ENCODE data around the gene ANKH.
"Not testable (repeated sequence)": the region's sequence is repeated elsewhere in the genome, so short reads cannot be mapped to it uniquely, and the experiment has no call there.

Gene ANKH

GRCh38 chr5:14797385-14797784, 74.2 kb downstream of the ANKH start:
- in situ Hi-C loops (cut with MboI; ENCODE audit: low sequenced_read_pairs): not testable (repeated sequence)

DNA sequence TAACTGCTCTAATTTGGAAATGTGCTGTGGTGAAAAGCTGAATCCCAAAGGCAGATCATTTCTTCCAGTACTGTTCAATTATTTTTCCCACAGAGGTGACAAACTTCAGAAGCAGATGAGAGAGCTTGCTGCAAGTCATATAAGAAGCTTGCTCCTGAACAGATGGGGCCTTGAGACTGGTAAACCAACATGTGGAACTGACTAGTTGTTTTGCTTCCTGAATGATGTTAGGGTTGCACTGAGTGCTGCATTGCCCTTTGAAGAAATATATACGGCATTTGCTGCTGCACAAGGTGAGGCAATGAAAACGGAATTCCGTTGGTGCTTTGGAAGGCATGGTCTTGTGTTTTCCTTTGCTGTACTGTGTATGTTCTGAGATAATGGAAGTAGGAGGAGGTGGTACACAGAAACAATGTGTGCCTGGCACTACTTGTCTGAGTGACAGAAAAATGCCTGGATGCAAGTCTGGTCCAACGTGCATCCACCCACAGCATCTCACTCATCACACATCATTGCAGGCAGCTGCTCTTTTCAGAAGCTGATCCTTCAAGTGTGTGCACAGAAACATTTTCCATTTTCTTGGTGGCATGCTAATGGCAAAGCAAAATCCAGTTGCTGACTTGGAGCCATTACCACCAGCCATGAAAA, 76.9 kb downstream of the ANKH start:
- in situ Hi-C loops (cut with MboI; ENCODE audit: low sequenced_read_pairs): no loop called here

DNA sequence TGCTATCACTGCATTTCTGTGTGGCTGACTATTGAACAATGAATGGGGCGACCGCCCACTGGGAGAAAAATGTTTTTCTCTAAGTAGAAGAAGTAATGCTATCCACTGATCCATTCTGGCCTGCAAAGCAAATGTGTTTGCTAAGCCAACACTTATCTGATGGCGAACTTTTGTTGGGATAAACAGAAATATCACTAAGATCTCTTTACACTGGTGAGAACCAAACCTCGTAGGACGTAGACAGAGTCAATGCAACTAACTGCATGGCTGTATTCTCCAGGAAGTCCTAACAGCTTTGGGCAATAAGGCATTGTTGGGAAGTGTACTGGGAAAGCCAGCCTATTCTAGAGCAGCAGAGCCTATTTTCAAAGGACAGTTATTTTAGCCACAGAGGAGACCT, 77.7 kb downstream of the ANKH start:
- in situ Hi-C loops (cut with MboI; ENCODE audit: low sequenced_read_pairs): no loop called here

DNA sequence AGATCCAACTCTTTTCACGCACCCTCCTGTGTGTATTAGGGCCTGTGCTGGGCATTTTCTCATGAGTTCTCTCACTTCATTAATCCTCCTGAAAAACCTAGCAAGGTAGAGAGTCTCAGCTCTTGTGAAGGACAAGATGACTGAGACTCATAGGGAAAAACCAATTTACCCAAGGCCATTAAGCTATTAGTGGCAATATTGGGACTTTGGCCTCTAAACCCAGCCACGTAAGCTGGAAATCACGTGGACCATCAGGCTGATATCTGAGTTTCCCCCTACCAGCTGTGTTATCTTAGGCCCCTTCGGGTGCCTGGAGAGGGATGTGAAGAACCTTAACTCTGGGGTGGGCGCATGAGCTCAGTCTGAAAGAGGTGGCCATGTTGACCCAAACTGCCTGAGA, 80.7 kb downstream of the ANKH start:
- in situ Hi-C loops (cut with MboI; ENCODE audit: low sequenced_read_pairs): no loop called here

DNA sequence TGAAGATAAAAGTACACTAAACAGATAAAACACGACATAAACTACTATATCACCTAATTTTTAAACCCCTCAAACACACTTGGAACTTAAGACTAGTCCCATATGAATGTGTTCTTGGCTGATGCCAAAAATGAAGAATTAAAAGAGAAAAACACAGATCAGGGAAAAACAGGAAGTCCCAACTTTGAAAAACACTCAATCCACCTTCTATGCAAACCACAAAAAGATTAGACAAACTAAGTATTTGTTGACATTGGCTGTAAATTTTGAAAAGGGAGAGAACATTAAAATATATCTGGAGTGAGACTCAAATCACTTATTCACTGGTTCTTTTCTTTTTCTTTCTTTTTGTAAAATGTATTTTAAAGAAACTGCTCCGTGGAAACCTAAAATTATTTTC, 81.4 kb downstream of the ANKH start:
- in situ Hi-C loops (cut with MboI; ENCODE audit: low sequenced_read_pairs): no loop called here

DNA sequence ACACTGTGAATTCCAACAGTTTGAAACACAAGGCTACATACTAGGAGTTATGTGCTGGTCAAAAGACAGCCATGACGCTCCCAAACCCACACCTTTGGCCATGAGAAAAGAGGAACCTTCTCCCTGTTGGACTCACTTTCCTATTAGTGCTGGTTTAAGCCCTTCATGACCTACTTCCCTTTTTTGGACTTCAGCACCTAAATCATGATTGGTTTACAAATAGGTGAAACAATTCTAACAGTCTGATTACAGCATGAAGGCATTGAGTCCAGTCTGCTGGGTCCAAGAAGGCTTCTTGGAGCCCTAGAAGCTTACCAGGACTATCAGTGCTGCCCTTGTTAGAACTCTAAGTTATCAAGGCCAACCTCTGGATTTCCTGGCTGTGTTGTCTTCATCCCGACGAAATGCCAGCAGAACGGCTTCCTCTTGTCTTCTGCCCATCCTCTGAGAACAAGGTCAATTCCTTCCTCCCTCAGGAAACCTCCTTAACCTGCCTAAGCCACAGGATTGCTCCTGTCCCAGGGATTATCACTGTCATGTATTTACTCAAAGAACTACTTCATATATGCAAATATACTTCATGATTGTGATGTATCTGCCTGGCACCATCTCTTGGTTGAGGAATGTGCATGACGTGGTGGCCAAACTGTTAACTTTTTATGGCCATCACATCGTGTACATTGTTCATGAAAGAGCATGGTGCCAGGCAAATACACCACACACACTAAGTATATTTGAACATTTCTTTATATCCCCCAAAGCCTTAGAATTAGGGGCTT, 83.6 kb downstream of the ANKH start:
- in situ Hi-C loops (cut with MboI; ENCODE audit: low sequenced_read_pairs): no loop called here

- in situ Hi-C loops (cut with MboI; ENCODE audit: low sequenced_read_pairs): no loop called here
Measured at GRCh38 chr5:14783691-14784090, 87.9 kb downstream of the ANKH start.

DNA sequence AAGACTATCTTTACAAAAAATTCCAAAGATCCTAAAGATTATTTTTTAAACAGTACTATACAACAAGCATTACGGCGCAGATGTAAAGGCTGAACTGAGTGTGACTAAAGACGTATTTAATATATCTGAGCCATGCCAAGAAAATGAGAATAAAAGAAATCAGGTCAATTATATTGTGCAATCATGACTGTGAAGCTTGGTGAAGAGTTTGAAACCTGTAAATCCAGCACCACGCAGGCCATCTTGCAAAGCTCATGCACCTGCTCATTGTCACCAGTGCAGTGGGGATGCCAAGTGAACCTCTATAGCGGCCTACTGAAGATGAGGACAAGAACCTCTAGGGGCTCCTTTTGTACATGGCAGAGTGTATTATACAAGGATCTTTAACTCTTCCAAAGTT, 89.0 kb downstream of the ANKH start:
- in situ Hi-C loops (cut with MboI; ENCODE audit: low sequenced_read_pairs): no loop called here

- in situ Hi-C loops (cut with MboI; ENCODE audit: low sequenced_read_pairs): no loop called here
Measured at GRCh38 chr5:14781106-14781505, 90.5 kb downstream of the ANKH start.

GRCh38 chr5:14779975-14780374, 91.6 kb downstream of the ANKH start:
- in situ Hi-C loops (cut with MboI; ENCODE audit: low sequenced_read_pairs): no loop called here

DNA sequence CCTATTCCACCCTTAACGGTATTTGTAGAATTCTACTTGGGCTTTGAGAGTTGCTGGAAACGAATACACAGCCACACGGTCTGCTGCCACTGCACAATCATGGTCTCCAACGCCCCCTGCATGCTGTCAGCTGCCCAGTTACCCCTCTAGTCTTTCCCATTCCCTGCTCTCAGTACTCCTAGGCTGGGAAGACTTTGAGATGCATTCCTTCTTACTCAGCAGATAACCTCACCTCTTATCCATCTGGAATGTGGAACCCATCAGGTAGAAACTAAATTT, 92.8 kb downstream of the ANKH start:
- in situ Hi-C loops (cut with MboI; ENCODE audit: low sequenced_read_pairs): no loop called here

DNA sequence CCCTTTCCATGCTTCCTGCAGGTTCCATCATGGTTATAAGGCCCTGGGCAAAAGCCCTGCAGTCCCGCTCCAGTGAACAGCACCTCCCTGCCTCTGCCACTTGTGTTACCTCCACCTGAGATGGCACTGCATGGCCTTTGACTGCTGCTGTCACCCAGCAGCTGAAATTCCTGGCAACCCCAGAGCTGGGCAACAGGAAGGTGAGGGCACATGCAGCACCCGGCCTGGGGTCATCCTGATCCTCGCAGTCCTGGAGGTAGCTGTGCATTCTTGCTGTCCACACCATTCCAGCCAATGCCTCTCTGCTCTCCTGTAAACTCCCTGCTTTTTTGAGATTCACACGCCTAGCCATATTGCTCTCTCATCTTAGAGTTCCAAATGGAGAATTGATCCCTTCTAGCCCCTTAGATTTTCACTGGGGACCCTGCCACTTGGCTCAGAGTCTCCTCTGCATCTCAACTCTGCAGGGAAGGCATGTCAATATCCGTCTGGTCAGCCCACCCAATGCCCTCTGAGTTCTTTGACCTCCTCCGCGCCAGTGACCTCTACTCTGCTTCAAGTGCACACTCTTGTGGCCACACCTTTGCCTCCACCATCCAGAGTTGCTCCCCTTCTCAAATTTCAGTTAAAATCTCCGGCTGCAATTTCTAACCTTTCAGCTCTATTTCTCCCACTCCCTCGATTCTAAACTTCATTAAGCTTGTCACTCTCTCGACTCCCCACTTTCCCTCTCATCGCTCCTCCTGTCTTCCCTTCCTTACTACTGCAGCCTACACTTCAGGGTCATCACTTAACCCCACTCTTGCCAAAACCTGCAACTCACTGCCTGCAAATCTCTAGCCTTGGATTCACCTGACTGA, 93.4 kb downstream of the ANKH start:
- in situ Hi-C loops (cut with MboI; ENCODE audit: low sequenced_read_pairs): no loop called here

DNA sequence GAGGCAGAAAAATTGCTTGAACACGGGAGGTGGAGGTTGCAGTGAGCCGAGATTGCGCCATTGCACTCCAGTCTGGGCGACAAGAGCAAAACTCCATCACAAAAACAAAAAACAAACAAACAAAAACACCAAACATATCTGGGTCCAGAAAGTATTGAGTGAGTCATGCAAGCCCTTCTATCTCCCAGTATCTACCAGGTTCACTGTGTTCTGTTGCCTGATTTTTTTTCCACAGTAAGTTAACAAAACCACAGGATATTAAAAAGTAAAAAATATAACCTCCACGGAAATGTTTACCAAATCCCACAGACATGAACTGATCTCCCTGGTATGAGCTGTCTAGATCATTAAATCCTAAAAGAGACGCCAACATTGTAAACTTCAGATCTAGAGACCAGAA, 94.4 kb downstream of the ANKH start:
- in situ Hi-C loops (cut with MboI; ENCODE audit: low sequenced_read_pairs): no loop called here

GRCh38 chr5:14776602-14777001, 95.0 kb downstream of the ANKH start:
- in situ Hi-C loops (cut with MboI; ENCODE audit: low sequenced_read_pairs): no loop called here

DNA sequence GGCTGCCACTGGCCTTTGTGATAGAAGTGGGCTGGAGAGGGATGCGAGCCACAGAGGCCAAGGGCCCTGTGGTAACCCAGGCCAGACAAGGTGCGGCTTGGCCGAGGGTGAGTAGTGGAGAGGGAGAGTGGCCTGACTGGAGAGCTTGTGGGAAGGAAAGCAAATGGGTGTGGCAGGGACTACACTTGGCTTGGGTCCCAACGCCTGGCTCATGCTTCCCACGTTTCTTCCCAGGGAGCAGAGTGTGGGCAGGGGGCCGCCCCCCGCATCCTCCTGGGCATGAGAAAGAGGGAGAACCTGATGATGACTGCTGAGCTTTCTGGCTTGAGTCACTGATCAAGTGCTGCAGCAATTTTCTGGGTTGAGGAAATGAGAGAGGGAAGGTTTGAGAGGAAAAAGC, 95.7 kb downstream of the ANKH start:
- in situ Hi-C loops (cut with MboI; ENCODE audit: low sequenced_read_pairs): no loop called here

DNA sequence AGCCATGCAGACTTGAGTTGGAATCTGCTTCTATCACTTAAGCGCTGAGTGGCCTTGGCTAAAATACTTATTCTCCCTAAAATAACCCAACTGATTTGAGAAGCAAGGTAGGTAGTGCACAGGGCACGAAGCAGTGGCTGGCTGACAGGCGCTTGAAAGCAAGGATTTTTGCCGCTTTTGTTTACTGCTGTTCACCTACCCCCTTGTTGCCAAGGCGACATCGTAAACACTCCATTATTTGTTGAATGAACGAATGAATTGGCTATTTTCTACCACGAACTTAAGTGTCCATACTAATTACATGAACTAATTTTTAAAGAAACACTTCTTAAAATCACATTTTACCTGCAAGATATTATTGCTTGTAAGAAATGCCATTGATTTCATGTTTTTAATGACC, 98.0 kb downstream of the ANKH start:
- in situ Hi-C loops (cut with MboI; ENCODE audit: low sequenced_read_pairs): no loop called here

DNA sequence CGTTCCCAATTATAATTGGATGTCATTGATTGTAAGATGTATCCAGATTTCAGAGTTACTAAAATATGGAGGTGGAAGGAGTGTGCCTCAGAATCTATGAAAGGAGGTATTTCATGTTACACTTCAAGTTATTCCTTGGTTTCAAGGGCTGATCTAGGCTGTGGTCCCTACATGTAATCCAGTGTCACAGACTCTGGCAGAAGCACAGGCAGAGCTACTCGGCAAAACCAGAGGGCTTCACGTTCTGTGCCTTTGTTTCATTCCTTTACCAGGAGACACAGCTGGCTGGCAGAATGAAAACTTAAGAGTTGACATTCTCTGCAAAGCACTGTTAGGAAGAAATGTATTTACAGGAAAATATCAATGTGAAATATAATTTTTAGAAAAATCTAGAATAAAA, 99.6 kb downstream of the ANKH start:
- in situ Hi-C loops (cut with MboI; ENCODE audit: low sequenced_read_pairs): no loop called here

GRCh38 chr5:14771189-14771588, 100.4 kb downstream of the ANKH start:
- in situ Hi-C loops (cut with MboI; ENCODE audit: low sequenced_read_pairs): no loop called here

DNA sequence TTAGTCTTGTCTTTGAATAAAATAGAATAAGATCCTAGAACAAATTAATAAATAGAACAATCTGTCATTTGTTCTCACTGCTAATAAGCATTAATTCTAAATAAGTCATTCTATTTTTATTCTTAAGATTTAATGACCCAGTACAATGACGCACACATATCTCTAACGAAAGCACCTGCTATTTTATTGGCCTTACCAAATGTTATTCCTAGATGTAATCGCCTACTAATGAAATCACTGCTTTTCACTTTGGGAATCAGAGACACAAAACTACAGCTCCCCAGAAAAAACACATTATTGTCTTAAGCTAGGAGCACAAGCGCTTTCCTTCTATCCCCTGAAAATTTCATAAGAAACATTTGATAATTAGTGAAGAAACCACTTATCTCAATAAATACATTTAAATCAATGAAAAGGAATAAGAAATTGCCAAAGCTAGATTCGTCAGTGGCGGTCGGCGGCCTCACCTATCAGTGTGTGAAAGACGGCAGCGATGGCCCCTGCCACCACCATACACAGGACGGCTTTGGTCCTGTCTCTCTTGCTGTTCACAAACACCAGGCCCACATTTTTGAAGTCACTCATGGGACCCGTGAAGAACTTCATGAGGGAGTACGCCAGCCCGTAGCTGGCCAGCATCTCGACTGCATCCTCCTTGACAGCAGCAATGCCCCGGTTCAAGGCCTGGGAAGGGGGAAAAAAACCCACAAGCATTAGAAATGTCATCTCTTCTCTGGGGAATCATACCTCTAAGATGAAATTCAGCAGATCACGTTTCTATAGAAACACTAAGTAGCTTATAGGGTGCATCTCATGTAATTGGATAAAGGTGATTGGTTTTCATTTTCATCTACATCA, 102.8 kb downstream of the ANKH start:
- in situ Hi-C loops (cut with MboI; ENCODE audit: low sequenced_read_pairs): no loop called here

DNA sequence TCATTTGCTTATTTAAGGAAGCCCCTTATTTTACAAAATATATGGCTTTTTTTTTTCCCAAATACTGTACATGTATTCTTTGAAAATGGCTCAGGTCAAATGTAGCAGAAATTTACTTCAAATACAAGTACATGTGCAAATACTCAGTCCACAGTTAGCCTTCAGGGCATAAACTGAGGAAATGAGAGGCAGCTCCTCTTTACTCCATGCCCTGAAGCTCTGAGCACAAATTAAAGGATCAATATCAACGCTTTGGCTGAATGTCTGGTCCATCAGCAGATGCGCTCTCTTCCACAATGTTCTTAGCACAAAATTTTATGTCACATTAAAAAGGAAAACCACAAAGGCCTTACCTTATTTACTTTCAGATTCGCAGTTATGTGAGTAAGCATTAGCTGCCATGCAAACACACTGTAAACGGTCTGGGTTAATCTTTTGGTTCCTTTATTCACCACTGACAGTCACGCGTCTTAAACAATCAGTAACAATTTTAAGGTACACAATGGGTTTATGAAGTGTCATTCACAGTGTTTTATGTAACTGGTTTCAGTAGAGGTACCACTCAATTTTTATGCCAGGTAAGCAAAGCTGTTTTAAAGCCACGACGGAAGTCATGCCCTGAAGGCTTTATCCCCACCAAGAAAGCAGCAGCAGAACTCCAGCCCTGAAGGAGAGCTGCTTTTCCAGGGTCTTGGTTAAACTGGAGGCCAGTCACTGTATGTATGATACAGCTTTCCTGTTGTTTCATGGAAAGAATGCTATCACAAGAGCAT, 103.7 kb downstream of the ANKH start:
- in situ Hi-C loops (cut with MboI; ENCODE audit: low sequenced_read_pairs): no loop called here

Measured in HL-60/S4 (cell line).